Limb (tissue), 2 donors: ENCODE data around the gene IRF4.

Source experiments
- DNase-seq, 2 donors: peaks; one replicate each; pipeline ENCODE4 v3.0.0-alpha.2; 2016; ENCODE audit errors: extremely low spot score in 2 of 2

Gene IRF4

DNA sequence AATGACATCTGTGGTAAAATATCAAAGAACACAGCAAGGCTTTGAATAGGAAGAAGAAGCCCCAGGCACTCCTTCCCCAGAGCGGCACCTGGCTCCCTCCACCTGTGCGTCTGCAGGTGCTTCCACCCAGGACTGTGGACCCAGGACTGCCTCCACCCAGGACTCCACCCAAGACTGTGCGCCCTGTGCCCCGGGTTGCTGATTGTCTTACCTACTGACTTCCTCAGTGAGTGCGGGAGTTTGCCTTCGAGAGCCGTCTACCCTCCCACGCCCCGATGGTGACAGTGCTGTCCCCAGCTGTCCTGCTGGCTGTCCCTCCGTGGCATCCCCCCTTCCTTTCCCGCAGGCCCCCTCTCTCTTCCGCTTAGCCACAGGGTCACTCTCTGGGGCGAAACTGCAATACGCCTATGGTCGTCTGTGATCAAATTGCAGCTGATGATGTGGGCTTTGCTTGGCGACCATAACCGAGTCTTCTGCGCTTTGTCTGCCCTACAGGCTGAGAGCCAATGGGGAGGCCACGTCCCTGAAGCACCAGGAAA lies 52.1 kb downstream of the IRF4 start:
- no peak for DNase-seq

DNA sequence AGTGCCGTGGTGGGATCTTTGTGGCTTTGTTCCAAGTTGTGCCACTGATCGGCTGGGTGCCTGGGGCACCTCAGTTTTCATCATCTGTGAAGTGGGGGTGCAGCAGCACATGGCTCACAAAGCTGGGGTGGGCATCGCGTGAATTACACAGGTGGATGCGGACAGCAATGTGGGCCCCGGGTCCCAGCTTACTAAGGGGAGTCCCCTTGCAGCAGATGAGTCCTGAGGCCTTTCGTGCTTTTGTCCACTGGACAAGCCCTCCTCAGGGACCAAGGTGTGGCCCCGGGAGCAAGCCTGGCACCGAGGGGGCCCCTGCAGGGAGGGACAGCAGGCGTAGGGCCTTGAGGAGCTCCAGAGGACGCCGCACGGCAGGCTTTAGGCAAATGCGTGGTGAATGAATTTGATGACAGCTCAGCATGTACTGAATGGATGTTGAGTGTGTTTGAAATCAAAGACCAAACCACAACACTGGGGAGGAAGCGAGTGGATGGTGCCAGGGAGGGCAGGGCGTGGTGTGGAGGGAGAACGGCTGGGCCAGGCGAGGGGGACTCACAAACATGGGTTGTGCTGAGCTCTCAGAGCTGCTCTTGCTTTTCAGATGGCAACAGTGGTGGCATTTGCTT lies 53.2 kb downstream of the IRF4 start:
- no peak for DNase-seq

DNA sequence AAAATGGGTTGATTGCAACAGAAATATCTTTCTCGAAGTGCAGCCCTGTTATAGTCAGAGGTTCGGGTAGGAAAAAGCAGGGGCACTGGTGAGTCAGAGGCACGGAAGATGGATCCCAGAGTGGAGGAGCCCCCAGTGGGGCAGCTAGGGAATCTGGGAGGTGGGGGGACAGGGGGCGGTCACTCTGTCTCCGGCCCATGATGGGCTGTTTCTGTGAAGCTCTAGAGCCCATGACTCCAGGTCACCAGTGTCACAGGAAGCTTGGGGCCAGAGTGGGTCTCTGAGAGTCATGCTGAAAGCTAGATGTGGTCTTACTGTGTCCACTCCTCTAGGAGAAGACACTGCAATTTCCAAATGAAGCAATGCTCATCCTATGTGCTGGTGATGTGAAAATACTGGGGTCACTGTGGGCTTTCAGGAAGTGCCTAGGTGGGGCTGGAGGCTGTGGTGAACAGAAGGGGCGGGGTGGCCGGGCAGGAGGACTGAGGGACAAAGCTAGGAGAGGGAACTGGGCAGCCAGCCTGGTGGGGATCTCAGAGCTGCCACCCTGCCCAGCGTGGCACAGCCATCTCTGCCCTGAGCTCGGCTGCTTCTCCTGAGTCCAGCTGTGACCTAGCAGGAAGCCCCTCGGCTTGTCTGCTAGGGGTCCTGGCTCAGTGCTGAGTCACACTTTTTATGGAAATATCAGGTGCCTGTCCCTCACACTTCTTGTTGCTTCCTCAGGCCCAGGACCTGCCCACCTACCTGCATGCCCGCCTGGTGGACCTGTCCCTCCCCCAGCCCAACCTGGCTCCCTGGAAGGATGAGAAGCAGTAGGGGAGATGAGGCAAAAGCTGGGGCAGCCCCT lies 54.2 kb downstream of the IRF4 start:
- DNase-seq: no peak

DNA sequence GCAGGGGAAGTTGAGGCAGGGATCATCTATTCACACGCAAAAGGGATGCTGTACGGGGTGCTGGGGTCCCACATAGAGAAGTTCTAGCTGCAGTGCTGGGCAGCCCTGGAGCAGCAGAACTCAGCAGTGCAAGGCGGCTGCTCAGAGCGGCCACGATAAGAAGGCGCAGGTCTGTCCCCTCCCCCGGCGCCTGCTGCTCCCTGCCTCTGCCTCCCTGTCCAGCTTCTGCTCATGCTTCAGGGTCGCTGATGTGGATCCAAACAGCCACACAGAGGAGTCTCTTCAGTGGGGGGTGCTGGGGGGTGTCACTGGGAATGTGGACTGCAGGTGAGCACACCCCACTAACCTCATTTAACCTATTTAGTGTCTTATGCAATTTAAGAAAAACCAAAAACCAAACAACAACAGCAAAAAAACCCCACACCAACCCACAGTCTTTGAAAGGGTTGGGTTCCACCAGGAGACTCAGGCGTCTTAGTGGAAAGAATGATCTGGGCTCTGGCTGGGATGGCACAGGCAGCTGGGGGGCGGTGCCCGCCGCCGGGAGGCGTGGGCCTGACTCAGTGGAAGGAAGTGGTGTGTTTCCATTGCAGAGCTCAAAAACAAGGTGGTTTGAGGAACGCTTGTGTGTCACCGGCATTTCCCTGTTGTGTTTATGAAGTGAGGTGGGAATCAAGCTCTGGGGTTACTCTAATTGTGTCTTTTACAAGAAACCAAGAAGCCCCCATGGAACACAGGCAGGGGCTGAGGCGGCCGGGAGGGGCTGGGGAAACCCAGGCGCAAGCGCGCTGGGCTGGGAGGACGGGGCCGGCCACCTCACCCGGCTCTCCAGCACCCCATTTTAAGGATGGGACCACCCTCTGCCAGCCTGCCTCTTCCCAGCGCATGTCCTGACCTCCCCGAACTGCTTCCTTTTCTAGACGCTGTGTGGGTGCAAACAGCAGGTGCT lies 55.1 kb downstream of the IRF4 start:
- DNase-seq: no peak

DNA sequence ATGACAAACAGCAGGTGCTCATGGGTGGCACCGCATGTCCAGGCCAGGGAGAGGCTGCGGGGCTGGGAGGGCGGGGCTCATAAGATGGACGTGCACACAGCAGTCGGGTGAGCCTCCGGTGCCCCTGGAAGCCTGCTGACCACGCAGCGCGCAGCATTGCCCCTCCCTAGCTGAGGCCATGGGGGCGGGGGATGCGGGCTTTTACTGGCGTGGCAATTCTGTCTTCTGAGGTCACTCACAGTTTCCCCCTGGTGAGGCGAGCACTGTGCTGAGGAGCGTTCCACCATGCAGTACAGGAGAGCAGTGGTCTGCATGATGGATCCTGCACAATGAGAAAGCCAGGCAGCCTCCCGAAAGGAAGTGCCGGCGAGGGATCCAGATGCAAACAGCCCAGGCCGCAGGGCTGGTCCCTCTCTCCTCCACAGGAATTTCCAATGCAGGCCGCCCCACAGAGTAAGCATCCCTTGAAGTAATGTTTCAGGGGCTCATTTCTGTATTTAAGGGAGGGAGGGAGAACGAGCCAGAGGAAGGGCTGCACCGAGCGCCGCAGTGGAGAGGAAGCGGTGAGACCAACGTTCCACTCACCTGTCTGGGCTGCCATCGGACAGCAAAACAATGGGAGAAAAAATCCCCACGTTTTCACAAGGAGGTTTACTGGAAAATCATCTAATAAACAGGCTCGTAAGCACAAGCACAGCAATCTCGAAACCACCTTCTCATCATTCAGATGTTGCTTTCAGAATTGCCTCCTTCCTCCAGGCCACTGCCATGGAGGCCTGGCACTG lies 56.0 kb downstream of the IRF4 start:
- no peak for DNase-seq

DNA sequence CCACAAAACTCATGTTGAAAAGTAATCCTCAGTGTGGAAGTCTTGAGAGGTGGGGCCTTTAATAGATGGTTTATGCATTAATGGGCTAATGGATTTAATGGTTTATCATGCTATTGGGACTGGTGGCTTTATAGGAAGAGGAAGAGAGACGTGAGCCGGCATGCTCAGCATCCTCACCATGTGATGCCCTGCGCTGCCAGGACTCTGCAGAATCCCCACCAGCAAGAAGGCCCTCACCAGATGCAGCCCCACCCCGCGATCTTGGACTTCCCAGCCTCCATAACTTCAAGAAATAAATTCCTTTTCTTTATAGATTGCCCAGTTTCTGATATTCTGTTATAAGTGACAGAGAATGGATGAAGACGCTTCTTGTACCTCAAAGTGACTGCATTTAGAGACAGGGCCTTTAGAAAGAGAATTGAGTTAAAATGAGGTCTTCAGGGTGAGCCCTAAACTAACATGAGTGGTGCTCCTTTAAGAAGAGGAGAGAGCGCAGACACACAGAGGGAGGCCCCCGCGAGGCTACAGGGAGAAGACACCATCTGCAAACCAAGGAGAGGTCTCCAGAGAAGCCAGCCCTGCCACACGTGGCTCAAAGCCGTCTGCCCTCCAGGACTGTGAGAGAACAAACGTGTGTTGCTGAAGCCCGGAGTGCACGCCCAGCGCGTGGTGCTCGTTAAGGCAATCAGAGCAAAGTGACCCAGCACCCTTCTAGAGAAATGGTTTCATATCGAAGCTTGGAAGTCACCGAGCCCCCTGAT lies 56.9 kb downstream of the IRF4 start:
- no peak for DNase-seq

DNA sequence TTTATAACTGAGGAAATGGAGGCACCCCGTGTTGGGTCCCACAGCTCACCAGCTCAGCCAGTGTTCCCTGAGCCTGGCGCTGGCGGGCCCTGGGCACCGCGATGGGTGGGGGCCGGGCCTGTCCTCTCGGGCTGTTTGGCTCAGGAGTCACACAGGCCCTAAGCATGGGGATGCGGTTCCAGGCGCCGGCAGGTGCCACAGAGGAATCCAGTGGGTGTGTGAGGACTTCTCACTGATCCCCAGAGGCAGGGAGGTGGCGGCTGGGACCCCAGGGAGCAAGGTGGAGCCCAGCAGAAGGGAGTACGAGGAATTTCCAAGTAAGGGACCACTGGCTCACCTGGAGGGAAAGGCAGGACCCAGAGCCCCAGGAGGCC lies 57.5 kb downstream of the IRF4 start:
- no peak for DNase-seq

DNA sequence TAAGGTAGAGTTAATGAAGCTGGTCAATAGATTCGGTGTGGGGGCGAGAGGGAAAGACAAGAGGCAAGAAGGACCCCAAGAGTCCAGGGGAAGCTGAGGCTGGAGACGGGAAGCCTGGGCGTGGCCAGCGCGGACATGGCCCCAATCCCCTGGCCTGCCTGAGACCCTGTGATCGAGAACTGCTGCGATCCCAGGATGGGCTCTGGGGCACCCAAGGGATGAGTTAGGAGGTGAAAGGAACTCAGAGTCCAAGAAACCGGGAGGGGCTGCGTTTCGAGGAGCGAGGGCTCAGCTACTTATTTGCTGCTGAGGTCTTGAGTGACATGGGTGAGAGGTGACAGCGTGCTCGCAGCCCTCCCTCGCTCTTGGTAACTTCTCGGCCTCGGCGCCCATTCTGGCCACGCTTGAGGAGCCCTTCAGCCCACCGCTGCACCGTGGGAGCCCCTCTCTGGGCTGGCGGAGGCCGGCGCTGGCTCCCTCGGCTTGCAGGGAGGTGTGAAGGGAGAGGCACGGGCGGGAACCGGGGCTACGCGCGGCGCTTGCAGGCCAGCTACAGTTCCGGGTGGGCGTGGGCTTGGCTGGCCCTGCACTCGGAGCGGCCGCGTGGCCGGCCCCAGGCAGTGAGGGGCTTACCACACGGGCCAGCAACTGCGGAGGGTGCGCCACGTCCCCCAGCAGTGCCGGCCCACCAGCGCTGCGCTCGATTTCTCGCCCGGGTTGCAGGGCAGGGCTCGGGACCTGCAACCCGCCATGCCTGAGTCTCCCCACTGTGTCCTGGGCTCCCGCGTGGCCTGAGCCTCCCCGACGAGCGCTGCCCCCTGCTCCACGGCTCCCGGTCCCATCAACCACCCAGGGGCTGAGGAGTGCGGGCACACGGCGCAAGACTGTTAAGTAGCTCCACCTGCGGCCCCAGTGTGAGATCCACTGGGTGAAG lies 58.2 kb downstream of the IRF4 start:
- no peak for DNase-seq

DNA sequence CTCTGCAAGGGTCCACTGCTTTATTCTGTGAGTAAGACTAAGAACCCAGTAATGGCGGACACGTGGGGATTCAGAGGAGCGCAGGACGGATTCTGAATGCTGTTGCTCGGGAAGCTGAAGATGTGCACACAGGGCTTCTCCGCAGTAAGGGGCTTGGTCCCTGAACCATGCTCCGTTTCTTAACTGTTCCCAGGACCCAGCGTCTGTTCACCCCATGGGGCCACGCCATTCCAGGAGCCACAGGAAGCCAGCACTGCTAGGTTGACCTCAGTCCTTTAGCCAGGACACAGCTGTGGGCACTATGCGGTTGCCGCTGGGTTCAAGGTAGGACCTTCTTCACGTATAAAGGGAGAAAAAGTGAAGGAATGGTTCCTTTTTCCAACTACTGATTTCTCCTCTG lies 59.8 kb downstream of the IRF4 start:
- DNase-seq: no peak

DNA sequence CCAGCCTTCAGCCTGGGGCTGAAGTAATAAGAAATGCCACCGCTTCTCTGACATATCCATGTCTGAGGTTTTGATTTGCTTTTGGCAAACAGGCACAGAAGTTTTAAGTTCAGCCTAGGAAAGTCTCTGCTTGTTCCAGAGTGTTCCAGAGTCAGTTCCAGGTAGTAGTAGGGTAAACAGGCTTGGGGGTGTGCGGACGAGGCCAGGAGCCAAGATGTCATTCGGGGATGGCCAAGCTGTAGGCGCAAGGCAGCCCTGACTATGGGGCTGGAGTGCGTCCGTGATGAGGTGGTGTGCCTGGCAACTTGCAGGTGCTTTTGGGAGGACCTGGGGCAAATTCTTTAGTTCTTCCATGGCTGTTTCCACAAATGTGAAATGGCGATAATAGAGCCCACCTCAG lies 60.3 kb downstream of the IRF4 start:
- no peak for DNase-seq

DNA sequence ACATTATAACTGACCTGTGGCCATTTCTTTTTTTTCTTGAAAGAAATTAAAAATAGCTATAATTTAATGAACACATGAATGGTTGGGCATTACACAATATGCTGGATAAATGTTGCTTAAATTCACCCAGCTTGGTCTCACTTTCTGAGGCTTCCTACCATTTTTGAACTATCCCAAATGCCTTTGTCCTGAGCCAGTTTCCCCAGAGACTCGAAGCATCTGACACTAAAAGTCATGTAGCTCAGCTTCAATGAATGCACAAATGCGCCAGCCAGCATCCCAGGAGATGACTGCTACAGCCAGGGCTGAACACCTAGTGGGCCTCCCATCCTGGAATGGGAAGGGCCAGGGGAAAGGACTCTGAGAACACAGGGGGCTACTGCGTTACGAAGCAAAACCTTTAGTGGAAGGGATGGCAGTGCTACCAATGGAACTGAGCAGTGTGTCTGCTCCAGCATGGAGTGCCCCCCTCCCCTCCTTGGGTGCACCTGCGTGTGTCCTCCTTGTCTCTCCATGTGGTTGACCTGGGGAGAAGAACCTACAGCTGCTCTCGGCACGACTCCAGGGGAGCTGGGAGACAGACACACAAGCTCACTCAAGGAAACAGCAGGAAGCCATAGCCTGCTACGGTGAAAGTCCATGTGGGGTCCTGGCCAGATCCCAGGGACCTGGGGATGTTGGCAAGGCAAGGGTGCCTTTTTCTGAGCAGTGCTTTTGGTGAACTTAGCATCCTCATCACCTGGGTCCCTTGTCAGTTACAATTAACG lies 60.9 kb downstream of the IRF4 start:
- DNase-seq: no peak

DNA sequence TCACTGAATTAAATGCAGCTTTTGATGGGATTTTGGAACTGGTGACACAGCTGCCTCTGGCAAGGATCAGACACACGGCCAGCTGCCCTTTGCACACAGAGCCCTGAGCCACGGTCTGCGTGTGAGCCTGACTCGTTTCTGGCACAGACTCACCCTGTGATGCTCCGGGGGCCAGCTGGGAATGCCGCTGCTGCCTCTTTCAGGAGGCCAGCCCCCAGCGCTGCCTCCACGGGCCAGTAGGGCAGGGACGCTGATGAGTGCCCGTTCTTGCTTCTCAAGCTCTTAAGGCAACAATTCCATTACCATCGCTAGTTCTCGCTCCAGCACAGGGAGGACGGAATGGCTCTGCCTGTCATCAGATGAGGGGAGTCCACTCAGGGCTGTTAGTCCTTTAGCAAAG lies 61.6 kb downstream of the IRF4 start:
- peak; percentile 7 to 61 for DNase-seq

DNA sequence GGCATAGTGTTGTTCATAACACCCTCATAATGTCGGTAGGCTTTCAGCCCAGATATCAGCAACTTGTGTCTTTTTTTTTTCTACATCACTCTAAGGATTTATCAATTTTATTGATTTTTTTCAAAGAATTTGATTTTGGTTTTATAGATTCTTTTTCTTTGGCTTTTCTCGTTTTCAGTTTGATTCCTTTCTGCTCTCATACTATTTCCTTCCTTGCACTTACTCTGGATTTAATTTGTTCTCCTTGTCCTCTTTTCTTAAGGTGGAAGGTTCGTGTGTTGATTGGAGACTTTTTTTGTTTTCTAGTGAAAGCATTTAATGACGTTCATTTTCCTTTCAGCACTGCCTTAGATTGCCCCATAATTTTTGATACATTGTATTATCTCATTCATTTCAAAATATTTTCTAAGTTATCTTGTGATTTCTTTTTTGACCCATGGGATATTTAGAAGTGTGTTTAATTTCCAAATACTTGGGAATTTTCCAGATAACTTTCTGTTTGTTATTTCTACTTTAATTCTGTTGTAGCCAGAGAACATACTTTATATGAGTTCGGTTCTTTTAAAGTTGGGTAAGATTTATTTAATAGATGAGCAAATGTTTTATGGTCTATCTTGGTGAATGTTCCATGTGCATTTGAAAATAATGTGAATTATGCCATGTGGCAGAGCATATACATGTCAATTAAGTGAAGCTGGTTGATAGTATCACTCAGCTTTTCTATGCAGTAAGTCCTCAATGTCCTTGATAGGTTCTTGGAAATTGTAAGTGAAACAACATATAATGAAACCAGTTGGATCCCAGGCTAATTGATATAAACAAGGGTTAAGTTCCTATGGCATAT lies 62.8 kb downstream of the IRF4 start:
- no peak for DNase-seq

DNA sequence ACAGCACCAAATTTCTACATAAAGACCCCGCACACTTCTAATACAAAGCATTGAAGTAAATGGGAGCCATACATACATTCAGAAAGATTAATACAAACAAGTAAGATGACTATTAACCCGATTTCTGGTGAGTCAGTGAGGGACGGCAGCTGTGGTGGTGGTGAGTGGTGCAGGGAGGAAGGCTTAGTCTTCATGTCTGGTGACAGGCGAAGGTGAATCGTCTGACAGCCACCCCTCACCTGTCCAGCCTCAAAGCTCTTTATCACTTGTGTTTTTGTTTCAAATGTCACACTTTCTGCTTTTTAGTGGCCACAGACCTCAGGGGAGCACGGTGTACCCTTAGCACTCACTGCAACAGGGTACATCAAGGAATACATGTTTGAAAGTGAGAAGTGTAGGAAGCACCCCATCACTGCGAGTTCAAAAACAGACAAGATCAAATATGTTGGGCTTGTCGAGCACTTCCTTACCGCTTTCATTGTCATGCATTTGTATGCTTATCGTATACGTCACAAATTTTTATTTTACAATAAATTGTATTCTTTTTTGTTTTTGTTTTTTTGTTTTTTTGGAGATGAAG lies 63.5 kb downstream of the IRF4 start:
- no peak for DNase-seq

DNA sequence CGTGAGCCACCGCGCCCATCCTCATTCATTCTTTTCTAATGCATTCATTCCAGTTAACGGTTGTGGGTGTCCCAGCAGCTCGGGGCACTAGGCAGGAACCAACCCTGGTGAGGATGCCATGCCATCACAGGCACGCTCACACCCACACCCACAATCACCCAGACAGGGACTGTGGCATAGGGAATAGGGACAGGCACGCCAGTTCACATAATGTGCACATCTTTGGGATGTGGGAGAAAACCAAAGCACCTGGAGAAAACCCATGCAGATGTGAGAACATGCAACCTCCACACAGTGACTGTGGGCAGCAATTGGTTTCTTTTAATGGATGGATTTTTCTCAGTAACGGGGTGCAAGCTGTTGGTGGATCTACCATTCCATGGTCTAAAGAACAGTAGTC lies 64.3 kb downstream of the IRF4 start:
- no peak for DNase-seq

DNA sequence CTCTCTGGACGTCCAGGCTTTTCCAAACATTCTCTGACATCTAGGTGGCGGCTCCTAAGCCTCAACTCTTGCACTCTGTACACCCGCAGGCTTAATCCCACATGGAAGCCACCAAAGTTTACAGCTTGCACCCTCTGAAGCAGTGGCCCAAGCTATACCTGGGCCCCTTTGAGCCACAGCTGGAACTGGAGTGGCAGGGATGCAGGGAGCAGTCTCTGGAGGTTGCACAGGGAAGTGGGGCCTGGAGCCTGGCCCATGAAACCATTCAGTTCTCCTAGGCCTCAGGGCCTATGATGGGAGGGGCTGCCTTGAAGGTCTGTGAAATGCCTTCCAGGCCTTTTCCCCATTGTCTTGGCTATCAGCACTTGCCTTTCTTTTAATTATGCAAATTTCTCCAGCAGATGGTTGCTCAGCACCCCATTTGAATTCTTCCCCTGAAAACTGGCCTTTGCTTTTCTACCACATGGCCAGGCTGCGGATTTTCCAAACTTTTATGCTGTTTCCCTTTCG lies 64.9 kb downstream of the IRF4 start:
- no peak for DNase-seq

DNA sequence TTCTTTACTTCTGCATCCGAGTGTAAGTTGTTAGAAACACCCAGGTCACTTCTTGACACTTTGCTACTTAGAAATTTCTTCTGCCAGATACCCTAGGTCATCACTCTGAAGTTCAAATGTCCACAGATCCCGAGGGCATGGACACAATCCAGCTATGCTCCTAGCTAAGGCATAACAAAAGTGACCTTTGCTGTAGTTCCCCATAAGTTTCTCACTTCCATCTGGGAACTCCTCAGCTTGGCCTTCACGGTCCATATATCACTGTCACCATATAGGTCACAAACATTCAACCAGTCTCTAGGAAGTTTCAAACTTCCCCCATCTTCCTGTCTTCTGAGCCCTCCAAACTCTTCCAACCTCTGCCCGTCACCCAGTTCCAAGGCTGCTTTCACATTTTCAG lies 65.3 kb downstream of the IRF4 start:
- no peak for DNase-seq
